Heart right ventricle (tissue), 16 donors: ENCODE results near the gene TSPAN16. TPM values are rescaled to one million over a fixed set of nuclear protein-coding genes. Genes with fewer than 3 reads are reported as not detected.

Experiments
- ATAC-seq, 8 donors: fragments of 200-7000 bp; cut with Tn5 transposase; one replicate each; pipeline ENCODE4 v1.9.1; 2020; ENCODE audit warnings: mild to moderate bottlenecking in 8 of 8, moderate library complexity in 8 of 8, moderate number of reproducible peaks in 1 of 8
- DNase-seq, 2 donors: peaks; one replicate each; pipeline ENCODE4 v3.0.0-alpha.2; 2020
- H3K27ac ChIP-seq, 10 donors: fragments of 200-600 bp; sonication (generic) in 2 of 10; one replicate each; pipeline versions ENCODE4 v1.5.0 to v1.8.0; 2020 to 2022; ENCODE audit warnings: mild to moderate bottlenecking in 3 of 10
- H3K27me3 ChIP-seq, 7 donors: fragments of 200-600 bp; one replicate each; pipeline ENCODE4 v1.8.0; 2021 to 2022; ENCODE audit warnings: mild to moderate bottlenecking in 2 of 7
- H3K36me3 ChIP-seq, 9 donors: fragments of 200-600 bp; sonication (generic) in 1 of 9; one replicate each; pipeline versions ENCODE4 v1.5.0 to v1.8.0; 2020 to 2022; ENCODE audit warnings: mild to moderate bottlenecking in 2 of 9
- H3K4me1 ChIP-seq, 9 donors: fragments of 200-600 bp; sonication (generic) in 1 of 9; one replicate each; pipeline versions ENCODE4 v1.5.0 to v1.8.0; 2020 to 2022; ENCODE audit warnings: mild to moderate bottlenecking in 4 of 9
- H3K4me3 ChIP-seq, 10 donors: fragments of 200-600 bp; sonication (generic) in 2 of 10; one replicate each; pipeline versions ENCODE4 v1.5.0 to v1.8.0; 2020 to 2022; ENCODE audit warnings: mild to moderate bottlenecking in 7 of 10, moderate library complexity in 2 of 10
- H3K9me3 ChIP-seq, 11 donors: fragments of 200-600 bp in 10 of 11; sonication (generic) in 2 of 11; one replicate each; pipeline versions ENCODE4 v1.5.0 to v1.8.0; 2013 to 2022; ENCODE audit warnings: mild to moderate bottlenecking in 2 of 11, control low read depth in 1 of 11, moderate library complexity in 1 of 11
- CTCF ChIP-seq, 9 donors: fragments of 200-600 bp; sonication (generic) in 2 of 9; IDR thresholded peaks; one replicate each; pipeline versions ENCODE4 v1.5.0 to v1.8.0; 2021 to 2022; ENCODE audit warnings: antibody characterized with exemption in 9 of 9, mild to moderate bottlenecking in 5 of 9, moderate library complexity in 1 of 9
- WGBS, 2 donors: extraction: QIAGEN DNeasy Blood & Tissue Kit; methylation state at CpG; one replicate each; pipeline ENCODE4 v1.1.7; 2013; ENCODE audit warnings: inconsistent platforms in 1 of 2; 5-methylcytosine and 5-hydroxymethylcytosine counted together
- intact Hi-C, 10 donors: fragments of 100-400 bp; cut with DNase I; formaldehyde crosslinking; loops; one replicate each; pipeline versions ENCODE4 v1.11.1 to v1.14.2; 2022
- polyA plus RNA-seq, 2 donors: library from polyadenylated mRNA; stranded (reverse); fragments of 200-250 nt; gene quantifications; one replicate each; pipeline ENCODE4 v1.2.3, GENCODE V29; 2013
- total RNA-seq, 10 donors: library from RNA; stranded (reverse); fragmentation: NEBNext Ultra II Directional in 3 of 10; extraction: Animal tissue kit (Norgen Biotek cat#: 25700) in 3 of 10; gene quantifications; one replicate each; pipeline versions ENCODE4 v1.2.1 to v1.2.4, GENCODE V29; 2021 to 2023
- donor health status: Arrhythmogenic right ventricular cardiomyopathy.
- donor health status: ischemic (EF 13 %, LVEDD 7.1; RV severe dilation, severe dysfunction).
- donor health status: healthy with polysubstance abuse.
- donor health status: DM: no; HTN: yes; CAD: no.
- donor health status: DM: no; HTN: no; CAD: no.
- donor health status: ischemic (EF 25% LVEDD 6.9; RV normal size, moderate dysfunction).
- donor health status: ischemic (EF 25% LVEDD 5.7; RV mildly dilated, moderate dysfunction).
- donor health status: healthy.
- donor health status: DM: yes; HTN: yes; CAD: no.
- donor health status: Ischemic cardiomyopathy.
- donor health status: ischemic (EF 35%, LVEDD 5.7; RV mildly dilated, moderate dysfunction).
- donor health status: nonischemic (EF 11% LVEDD 7.7; RV severe dilation, severe dysfunction).
- donor health status: DM: yes; HTN: yes; CAD: no.
- donor health status: PGD.
- donor health status: ischemic (EF 29% LVEDD 5.4; RV normal size, mild dysfunction).
- donor health status: nonischemic (EF 23%, LVEDD 6.1; RV moderate dilation, normal function).

TSPAN16 gene
- total and polyA plus RNA-seq, 12 donors = not detected

- peaks cover 0 to 60% (median 20%) of the 10 kb centered on the region in 9 donors for H3K4me1 ChIP-seq
- intact Hi-C loops = no loop called here
- TF ChIP-seq CTCF (IDR thresholded peaks at IDR 0.05) = no peak
- peak in 3 of 8 donors; percentile 4 to 15 (median 7) for ATAC-seq
- no peaks in the 10 kb centered on the region for H3K27me3 ChIP-seq
- DNase-seq = no peak
- WGBS, 2 donors = 72 to 76% methylated on average over 17 of the region's 17 CpGs
- H3K36me3 ChIP-seq = peaks cover 0 to 52% (median 16%) of the 10 kb centered on the region in 9 donors
- peak overlapping the region in 9 of 10 donors; percentile 5 to 84 (median 74) for H3K27ac ChIP-seq
- H3K4me3 ChIP-seq = no peak overlapping the region
- H3K9me3 ChIP-seq = no peaks in the 10 kb centered on the region
These were observed 28.9 kb downstream of the TSPAN16 start for GRCh38 chr19:11324748-11325389.

- ATAC-seq (no peak), DNase-seq (no peak)
- whole genome bisulfite sequencing, 2 donors = 89 to 90% methylated on average over 7 of the region's 7 CpGs
- H3K36me3 ChIP-seq = peaks cover 0 to 58% (median 16%) of the 10 kb centered on the region in 9 donors
- peak overlapping the region in 2 of 10 donors; percentile 80 to 84 for H3K27ac ChIP-seq
- H3K4me1 ChIP-seq = peaks cover 0 to 53% (median 20%) of the 10 kb centered on the region in 9 donors
- no peaks in the 10 kb centered on the region for H3K27me3 ChIP-seq
- intact Hi-C loops = no loop called here
- TF ChIP-seq CTCF (IDR thresholded peaks at IDR 0.05) = no peak
- H3K9me3 ChIP-seq = no peaks in the 10 kb centered on the region
- H3K4me3 ChIP-seq = no peak overlapping the region
These were observed 29.6 kb downstream of the TSPAN16 start for GRCh38 chr19:11325544-11325943.

GRCh38 chr19:11330127-11330526 is 34.2 kb downstream of the TSPAN16 start:
- no peak for TF ChIP-seq CTCF (IDR thresholded peaks at IDR 0.05)
- ATAC-seq (no peak), DNase-seq (no peak)
- Histone ChIP-seq H3K36me3 (peaks cover 0 to 100% (median 30%) of the 10 kb centered on the region in 9 donors), H3K27ac (no peak overlapping the region), H3K4me3 (no peak overlapping the region), H3K27me3 (no peaks in the 10 kb centered on the region), H3K4me1 (peaks cover 0 to 8% (median 0%) of the 10 kb centered on the region in 9 donors), H3K9me3 (no peaks in the 10 kb centered on the region)
- intact Hi-C loops = no loop called here
- 84 to 87% methylated on average over 4 of the region's 4 CpGs for WGBS, 2 donors

GRCh38 chr19:11331502-11331901 is 35.5 kb downstream of the TSPAN16 start:
- no peak for ATAC-seq
- H3K27ac ChIP-seq = no peak overlapping the region
- WGBS, 2 donors = 83 to 94% methylated on average over 4 of the region's 4 CpGs

More at GRCh38 chr19:11331502-11331901, 35.5 kb downstream of the TSPAN16 start:
- Histone ChIP-seq H3K4me1 (no peaks in the 10 kb centered on the region), H3K27me3 (no peaks in the 10 kb centered on the region), H3K4me3 (no peak overlapping the region), H3K36me3 (peaks cover 0 to 100% (median 39%) of the 10 kb centered on the region in 9 donors), H3K9me3 (no peaks in the 10 kb centered on the region)
- intact Hi-C loops = no loop called here
- no peak for DNase-seq
- TF ChIP-seq CTCF (IDR thresholded peaks at IDR 0.05) = no peak
